Fibroblast of pulmonary artery (primary cell): ENCODE data around the gene RTN1.

ENCODE experiments used
- DNase-seq: peaks from one replicate; pipeline ENCODE4 v3.0.0-alpha.2; 2010; ENCODE audit warnings: low read depth
- H3K4me3 ChIP-seq: replicated peaks from 2 replicates; pipeline ENCODE4 v1.5.1; 2011; ENCODE audit warnings: low read depth, mild to moderate bottlenecking, control low read depth, low read length, moderate library complexity
- CTCF ChIP-seq: IDR thresholded peaks from 2 replicates; pipeline ENCODE4 v1.5.1; 2011; ENCODE audit warnings: mild to moderate bottlenecking, control low read depth, low read length, inconsistent platforms; ENCODE audit errors: missing control alignments

RTN1 gene

GRCh38 chr14:59711080-59711479 is 159.5 kb downstream of the RTN1 start:
- H3K4me3 ChIP-seq, result no peak overlapping the region
- DNase-seq, result no peak
- no peak for TF ChIP-seq CTCF

GRCh38 chr14:59707778-59708561 is 162.6 kb downstream of the RTN1 start:
- TF ChIP-seq CTCF, result peak; percentile 12
- no peak overlapping the region for H3K4me3 ChIP-seq
- peak; percentile 25 for DNase-seq

GRCh38 chr14:59705866-59706265 is 164.7 kb downstream of the RTN1 start:
- no peak for TF ChIP-seq CTCF
- no peak for DNase-seq
- H3K4me3 ChIP-seq, result no peak overlapping the region

- no peak for TF ChIP-seq CTCF
- H3K4me3 ChIP-seq, result no peak overlapping the region
- DNase-seq, result no peak
Measured at GRCh38 chr14:59705245-59705644, 165.3 kb downstream of the RTN1 start.

GRCh38 chr14:59704054-59704645 is 166.4 kb downstream of the RTN1 start:
- no peak overlapping the region for H3K4me3 ChIP-seq
- TF ChIP-seq CTCF, result no peak
- DNase-seq, result no peak

- DNase-seq, result no peak
- H3K4me3 ChIP-seq, result no peak overlapping the region
- TF ChIP-seq CTCF, result no peak
Measured at GRCh38 chr14:59699442-59699841, 171.1 kb downstream of the RTN1 start.
